Activated T-helper 2 cell treated with anti-CD3 and anti-CD28 coated beads, Interferon-gamma antibody, Interleukin-2, Interleukin-4, amounts not matched to agents 10 μg/mL and 5 μg/mL and 100 μg/mL, durations not matched to agents 14 hours and 24 hours and 36 hours (primary cell): Measurements from ENCODE around the gene GRM5. TPM values are rescaled to one million over a fixed set of nuclear protein-coding genes. Genes with fewer than 3 reads are reported as not detected.

Experiments
- DNase-seq: peaks from one replicate; pipeline ENCODE4 v3.0.0; 2021; ENCODE audit warnings: low spot score
- H3K27ac Mint-ChIP-seq: one replicate; pipeline ENCODE4 v1.8.0; 2021; ENCODE audit warnings: mixed read lengths
- H3K27me3 Mint-ChIP-seq: one replicate; pipeline ENCODE4 v1.8.0; 2021; ENCODE audit warnings: low read depth, mixed read lengths
- H3K36me3 Mint-ChIP-seq: one replicate; pipeline ENCODE4 v1.8.0; 2021; ENCODE audit warnings: low read depth, mixed read lengths
- H3K4me1 Mint-ChIP-seq: one replicate; pipeline ENCODE4 v1.8.0; 2021; ENCODE audit warnings: low read depth, mixed read lengths
- H3K4me3 Mint-ChIP-seq: one replicate; pipeline ENCODE4 v1.8.0; 2021; ENCODE audit warnings: low read depth, mild to moderate bottlenecking, moderate library complexity, mixed read lengths
- H3K9me3 Mint-ChIP-seq: one replicate; pipeline ENCODE4 v1.8.0; 2021; ENCODE audit warnings: mixed read lengths
- intact Hi-C: fragments of 100-400 bp; cut with micrococcal nuclease; formaldehyde crosslinking; loops from one replicate; pipeline ENCODE4 v1.15.1; 2023
- total RNA-seq: library from RNA; stranded (reverse); gene quantifications from 2 replicates; pipeline ENCODE4 v1.2.3, GENCODE V29; 2022

GRM5 gene
- total RNA-seq, 1 donor from 2014 or later: not detected

DNA sequence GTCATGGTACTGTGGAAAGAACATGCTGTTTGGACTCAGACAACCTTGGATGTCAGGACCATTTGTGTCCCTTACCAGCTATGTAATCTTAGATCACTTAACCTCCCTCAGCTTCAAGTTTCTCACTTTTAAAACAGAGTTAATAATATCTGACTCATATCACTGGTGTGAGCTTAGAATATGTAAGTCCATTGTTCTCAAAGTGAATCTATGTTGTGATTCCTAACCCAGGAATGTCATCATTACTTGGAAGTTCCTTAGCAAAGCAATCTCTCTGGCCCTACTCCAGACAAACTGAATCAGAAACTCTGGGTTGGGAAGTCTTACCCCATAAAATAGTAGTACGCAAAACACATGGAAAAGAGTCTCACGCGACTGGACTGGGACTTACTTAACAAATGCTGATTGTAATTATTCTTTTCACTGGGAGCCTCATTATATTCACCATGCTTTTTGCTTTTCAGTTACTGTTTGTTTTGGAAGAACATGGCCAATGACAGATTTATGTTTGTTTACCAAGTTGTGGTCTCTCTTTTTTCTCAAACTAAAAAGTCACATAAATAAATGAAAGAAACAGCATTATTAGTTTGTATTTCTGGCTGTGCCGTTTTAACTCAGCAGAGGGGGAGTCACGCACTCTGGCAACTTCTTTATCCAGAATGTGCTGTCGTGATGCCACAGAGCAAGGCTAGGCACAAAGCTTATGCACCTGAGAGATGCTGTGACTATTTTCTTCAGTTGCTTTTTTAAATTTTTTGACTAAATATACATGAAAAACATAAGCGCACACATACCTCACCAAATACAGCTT is 510.6 kb downstream of the GRM5 start:
- peaks cover 15% of the 10 kb centered on the region for H3K27me3 Mint-ChIP-seq
- no peak overlapping the region for H3K4me3 Mint-ChIP-seq
- H3K27ac Mint-ChIP-seq: no peak overlapping the region
- no peak for DNase-seq
- no peaks in the 10 kb centered on the region for H3K9me3 Mint-ChIP-seq
- no peaks in the 10 kb centered on the region for H3K36me3 Mint-ChIP-seq
- intact Hi-C loops: loop anchor here (10.0 kb wide), 2 partner anchors 340 to 830 kb away; no protein-coding TSS in a partner anchor
- peaks cover 3% of the 10 kb centered on the region for H3K4me1 Mint-ChIP-seq

DNA sequence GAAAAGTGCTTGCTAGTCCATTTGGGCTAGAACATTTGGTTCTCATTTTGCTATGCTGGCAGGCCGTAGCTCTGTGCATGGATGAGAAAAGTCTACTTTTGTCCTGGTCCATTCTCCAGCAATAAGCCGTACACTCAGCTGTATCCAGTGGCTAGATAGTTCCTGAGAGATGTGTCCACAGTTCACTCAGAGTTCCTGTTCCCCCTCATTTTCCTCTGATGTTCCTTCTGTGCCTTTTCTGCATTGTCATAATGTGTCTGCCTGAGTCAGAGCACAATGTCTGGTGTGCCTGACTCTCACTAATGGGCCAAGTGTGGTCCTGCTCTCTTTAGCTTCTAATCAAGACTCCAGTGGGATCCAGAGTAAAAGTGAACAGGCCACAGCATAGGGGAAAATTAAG is 512.6 kb downstream of the GRM5 start:
- no peaks in the 10 kb centered on the region for H3K36me3 Mint-ChIP-seq
- H3K4me3 Mint-ChIP-seq: no peak overlapping the region
- H3K9me3 Mint-ChIP-seq: no peaks in the 10 kb centered on the region
- intact Hi-C loops: loop anchor here (10.0 kb wide), 2 partner anchors 342 to 828 kb away; no protein-coding TSS in a partner anchor
- no peak overlapping the region for H3K27ac Mint-ChIP-seq
- H3K4me1 Mint-ChIP-seq: peaks cover 3% of the 10 kb centered on the region
- H3K27me3 Mint-ChIP-seq: peaks cover 18% of the 10 kb centered on the region
- DNase-seq: no peak

DNA sequence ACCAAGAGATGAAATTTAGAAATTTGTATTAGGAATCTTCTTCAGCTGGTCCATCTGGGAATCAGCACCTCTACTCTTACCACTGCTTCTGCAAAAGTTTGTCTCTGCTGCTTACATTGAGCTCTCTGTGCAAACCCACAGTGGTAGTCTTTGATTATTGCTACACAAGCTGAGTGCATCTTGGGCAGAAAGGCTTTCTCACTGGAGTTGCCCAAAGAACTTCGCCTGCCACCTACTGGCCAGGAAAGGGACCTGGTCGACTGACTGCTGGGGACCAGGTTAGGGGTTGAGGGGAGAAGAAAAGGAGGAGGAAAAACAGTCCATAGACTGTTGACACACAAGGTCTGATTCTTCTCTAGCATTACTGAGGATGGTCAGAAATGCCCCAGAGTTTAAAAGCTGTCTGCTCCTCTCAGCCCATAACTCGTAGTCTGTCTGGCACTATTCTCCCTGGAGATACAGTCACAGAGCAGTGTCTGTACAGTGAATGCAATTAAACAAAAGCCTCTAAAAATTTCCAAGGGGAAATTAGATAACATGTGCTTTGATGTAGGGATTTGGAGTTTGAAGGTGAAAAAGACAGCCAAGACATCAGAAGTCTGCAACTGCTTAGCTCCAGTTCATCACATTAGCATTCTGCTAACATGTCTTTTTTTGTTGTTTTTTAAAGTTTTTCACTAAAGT is 513.3 kb downstream of the GRM5 start:
- H3K27ac Mint-ChIP-seq: no peak overlapping the region
- no peaks in the 10 kb centered on the region for H3K9me3 Mint-ChIP-seq

DNA sequence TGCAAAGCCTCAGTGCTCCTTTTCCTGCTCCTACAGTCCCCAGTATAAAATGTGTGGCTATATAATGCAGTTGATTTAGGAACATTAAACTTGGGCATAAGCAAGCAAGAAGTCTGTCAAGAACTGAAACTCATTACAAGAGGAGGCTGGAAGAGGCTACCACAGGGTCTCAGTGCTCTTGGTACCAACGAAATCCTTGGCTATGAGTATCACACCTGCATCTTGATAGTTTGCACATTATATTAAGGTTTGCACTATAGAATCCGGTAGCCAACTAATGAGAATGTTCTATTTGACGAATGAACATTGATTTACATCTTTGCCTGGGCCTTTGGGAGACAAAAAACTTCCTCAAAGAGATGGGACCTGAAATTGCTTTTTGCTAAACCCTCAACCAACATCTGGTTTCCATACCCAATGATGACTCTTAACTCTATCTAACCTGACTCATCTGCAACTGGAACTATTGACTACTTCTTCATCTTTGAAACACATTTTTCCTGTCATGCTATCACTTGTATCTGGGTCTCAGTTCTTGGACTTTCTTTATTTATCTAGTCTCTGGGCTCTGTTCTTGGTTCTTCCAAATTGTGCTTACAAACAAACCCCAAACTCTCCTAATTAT is 521.0 kb downstream of the GRM5 start:
- no peak for DNase-seq
- Mint-ChIP-seq H3K27ac (no peak overlapping the region), H3K4me3 (no peak overlapping the region), H3K27me3 (peaks cover 15% of the 10 kb centered on the region), H3K9me3 (no peaks in the 10 kb centered on the region), H3K36me3 (no peaks in the 10 kb centered on the region), H3K4me1 (peaks cover 4% of the 10 kb centered on the region)
- intact Hi-C loops: loop anchor here (1.0 to 5.0 kb wide), 5 partner anchors 60 to 1192 kb away; no protein-coding TSS in a partner anchor

More for the DNA sequence above, 513.3 kb downstream of the GRM5 start:
- no peak overlapping the region for H3K4me3 Mint-ChIP-seq
- peaks cover 18% of the 10 kb centered on the region for H3K27me3 Mint-ChIP-seq
- H3K4me1 Mint-ChIP-seq: peaks cover 3% of the 10 kb centered on the region
- DNase-seq: peak; percentile 39
- intact Hi-C loops: loop anchor here (10.0 kb wide), 2 partner anchors 342 to 828 kb away; no protein-coding TSS in a partner anchor
- no peaks in the 10 kb centered on the region for H3K36me3 Mint-ChIP-seq

DNA sequence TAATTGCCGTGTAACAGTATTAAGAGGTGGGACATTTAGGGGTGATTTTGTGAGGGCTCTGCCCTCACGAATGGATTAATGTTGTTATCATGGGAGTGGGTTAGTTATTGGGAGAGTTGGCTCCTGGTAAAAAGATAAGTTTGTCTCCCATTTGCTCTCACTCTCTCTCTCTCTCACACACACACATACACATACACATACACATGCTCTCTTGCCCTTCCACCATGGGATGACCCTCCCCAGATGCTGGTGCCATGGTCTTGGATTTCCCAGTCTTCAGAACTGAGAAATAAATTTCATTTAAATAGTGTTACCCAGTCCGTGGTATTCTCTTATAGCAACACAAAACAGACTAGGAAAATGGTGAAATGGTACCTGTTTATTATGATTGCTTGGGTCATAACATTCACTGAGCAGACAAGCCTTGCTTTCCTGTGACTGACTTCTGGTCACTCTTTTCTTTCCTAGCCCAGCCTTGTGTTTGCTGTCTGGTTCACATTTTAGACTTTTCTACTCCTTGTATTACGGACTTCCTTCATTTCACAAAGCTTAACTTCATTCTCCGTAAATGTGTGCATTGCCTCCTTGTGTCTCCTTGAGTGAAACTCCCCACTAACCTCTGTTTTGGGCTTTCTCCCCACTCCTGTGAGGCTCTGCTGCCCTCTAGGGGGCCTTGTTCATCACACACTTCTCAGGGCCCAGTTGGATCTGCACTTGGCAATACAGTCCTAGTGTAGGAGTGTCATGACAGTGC is 521.7 kb downstream of the GRM5 start:
- no peak overlapping the region for H3K27ac Mint-ChIP-seq

DNA sequence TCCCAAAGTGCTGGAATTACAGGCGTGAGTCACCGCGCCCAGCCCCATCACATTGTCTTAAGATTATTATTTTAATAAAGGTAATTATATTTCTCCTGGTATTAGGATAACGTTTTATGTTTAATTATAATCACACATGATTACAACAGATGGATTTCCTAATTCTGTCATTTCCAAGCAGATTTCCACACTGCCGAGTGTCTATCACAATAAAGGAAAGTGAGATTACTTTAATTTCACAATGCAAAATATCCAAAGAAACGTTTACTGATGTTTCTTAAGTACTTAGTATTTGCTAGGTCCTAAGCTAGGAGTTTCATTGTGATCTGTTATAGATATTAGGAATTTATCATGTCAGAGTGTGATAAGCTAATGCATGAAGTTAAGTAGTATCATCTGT is 524.8 kb downstream of the GRM5 start:
- peaks cover 9% of the 10 kb centered on the region for H3K4me1 Mint-ChIP-seq
- H3K27ac Mint-ChIP-seq: no peak overlapping the region
- no peak for DNase-seq
- H3K9me3 Mint-ChIP-seq: no peaks in the 10 kb centered on the region
- H3K27me3 Mint-ChIP-seq: peaks cover 5% of the 10 kb centered on the region
- intact Hi-C loops: loop anchor here (5.0 kb wide), 1 partner anchor 1189 kb away; no protein-coding TSS in a partner anchor
- H3K36me3 Mint-ChIP-seq: no peaks in the 10 kb centered on the region
- no peak overlapping the region for H3K4me3 Mint-ChIP-seq

More for the DNA sequence above, 521.7 kb downstream of the GRM5 start:
- Mint-ChIP-seq H3K36me3 (no peaks in the 10 kb centered on the region), H3K27me3 (peaks cover 15% of the 10 kb centered on the region), H3K9me3 (no peaks in the 10 kb centered on the region), H3K4me3 (no peak overlapping the region), H3K4me1 (peaks cover 4% of the 10 kb centered on the region)
- intact Hi-C loops: loop anchor here (1.0 to 5.0 kb wide), 5 partner anchors 59 to 1192 kb away; no protein-coding TSS in a partner anchor
- peak; percentile 71 for DNase-seq

DNA sequence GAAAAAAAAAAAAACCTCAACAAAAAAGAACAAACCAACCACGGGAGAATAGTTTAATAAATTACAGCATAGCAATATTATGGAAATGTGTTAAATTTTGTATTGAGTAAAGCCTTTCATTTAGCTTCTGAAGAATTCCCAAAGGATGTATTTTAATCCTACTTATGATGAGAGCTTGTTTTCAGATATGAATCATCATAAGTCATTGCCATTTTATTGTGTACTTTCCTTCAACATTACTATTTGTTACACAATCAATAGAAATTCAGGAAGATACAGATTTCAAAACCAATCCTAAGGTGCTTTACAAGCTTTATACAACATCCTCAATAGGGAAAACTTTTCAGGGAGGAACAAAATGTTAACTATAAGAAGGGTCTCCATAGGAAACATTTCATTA is 527.7 kb downstream of the GRM5 start:
- Mint-ChIP-seq H3K27me3 (peaks cover 6% of the 10 kb centered on the region), H3K36me3 (no peaks in the 10 kb centered on the region), H3K4me3 (no peak overlapping the region), H3K9me3 (no peaks in the 10 kb centered on the region), H3K4me1 (peaks cover 20% of the 10 kb centered on the region), H3K27ac (no peak overlapping the region)
- no peak for DNase-seq
- intact Hi-C loops: loop anchor here (5.0 to 10.0 kb wide), 2 partner anchors 181 to 233 kb away; no protein-coding TSS in a partner anchor

DNA sequence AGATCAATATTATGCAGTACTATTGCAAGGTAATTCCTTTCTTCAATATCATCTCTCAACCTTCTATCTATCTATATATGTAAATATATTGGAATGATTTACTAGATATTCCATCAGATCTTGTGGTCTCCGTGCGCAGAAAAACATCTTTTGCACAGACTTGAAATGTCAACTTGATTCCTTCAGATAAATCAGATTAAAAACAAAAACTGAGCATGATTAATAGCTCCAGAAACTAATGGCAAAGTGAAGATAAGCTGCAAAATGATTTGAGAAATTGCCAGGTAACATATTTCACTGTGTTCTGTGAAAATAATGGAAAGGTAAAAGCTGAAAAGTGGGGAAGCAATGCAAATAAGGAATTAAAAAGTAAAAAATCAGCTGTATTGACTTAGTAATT is 528.2 kb downstream of the GRM5 start:
- peaks cover 7% of the 10 kb centered on the region for H3K27me3 Mint-ChIP-seq
- no peak overlapping the region for H3K27ac Mint-ChIP-seq
- no peaks in the 10 kb centered on the region for H3K9me3 Mint-ChIP-seq
- no peak overlapping the region for H3K4me3 Mint-ChIP-seq
- H3K36me3 Mint-ChIP-seq: no peaks in the 10 kb centered on the region
- no peak for DNase-seq
- intact Hi-C loops: loop anchor here (2.0 to 10.0 kb wide), 4 partner anchors 180 to 359 kb away; partner anchors contain the start of gene CTSC
- peaks cover 20% of the 10 kb centered on the region for H3K4me1 Mint-ChIP-seq

DNA sequence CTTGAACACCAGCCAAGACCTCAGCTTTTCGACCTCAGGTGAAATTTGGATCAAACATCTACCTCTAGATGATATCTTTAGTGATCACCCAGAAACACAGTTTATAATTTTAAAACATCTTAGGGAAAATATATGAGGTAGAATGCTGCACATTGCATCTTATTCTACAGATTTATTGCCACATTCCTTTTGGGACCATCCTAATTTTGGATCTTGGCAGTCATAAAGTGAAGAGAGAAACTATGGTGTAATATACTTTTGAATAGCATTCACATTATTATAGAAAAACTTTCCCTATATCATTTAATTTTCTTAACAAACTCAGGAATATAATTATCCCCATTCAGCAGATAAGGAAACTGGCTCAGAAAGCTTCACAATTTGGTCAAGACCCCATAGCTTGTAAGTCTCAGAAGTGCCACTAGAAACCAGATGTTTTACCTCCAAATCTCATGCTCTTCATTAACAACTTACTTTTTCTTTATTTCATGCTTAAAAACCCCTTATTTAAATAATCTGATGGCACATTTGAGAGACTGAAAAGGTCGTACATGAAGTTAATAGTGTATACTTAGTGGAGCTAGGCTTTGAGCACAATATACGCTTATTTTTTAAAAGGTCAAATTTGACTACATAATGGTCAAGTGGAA is 529.0 kb downstream of the GRM5 start:
- no peak overlapping the region for H3K4me3 Mint-ChIP-seq
- peaks cover 20% of the 10 kb centered on the region for H3K4me1 Mint-ChIP-seq
- peaks cover 4% of the 10 kb centered on the region for H3K27me3 Mint-ChIP-seq
- no peaks in the 10 kb centered on the region for H3K9me3 Mint-ChIP-seq
- intact Hi-C loops: loop anchor here (1.0 to 10.0 kb wide), 5 partner anchors 115 to 358 kb away; partner anchors contain the start of gene CTSC
- no peaks in the 10 kb centered on the region for H3K36me3 Mint-ChIP-seq
- DNase-seq: no peak
- no peak overlapping the region for H3K27ac Mint-ChIP-seq

DNA sequence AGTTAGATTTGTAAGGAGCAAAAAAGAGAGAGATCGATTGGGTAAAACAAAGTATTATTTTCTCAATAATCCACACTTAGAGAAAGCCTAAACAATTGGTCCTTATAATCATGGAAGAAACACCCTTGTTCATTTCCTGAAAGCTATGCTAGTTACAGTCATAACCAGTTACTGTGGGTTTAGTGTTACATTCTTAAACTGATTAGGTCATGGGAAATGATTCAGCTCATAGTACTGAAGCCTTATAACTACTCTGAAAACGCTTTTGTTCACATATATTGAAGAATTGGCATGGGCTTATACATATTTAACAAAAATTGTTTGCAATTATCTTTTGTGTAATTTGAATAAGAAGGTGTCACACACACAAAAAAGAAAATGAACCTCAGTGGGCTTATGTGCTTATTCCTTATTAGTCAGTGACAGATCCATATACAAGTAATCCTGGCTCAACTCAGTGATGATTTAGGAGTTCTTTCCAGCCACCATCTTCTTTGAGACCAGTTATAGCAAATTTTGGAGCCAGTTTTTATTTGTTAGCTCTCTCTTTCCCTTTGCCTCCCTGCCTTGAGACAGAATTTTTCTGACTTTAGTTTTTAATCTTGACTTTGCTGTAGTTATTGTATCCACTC is 529.8 kb downstream of the GRM5 start:
- Mint-ChIP-seq H3K27me3 (peaks cover 5% of the 10 kb centered on the region), H3K36me3 (no peaks in the 10 kb centered on the region), H3K4me1 (peaks cover 20% of the 10 kb centered on the region), H3K4me3 (no peak overlapping the region), H3K27ac (peak overlapping the region; percentile 16), H3K9me3 (no peaks in the 10 kb centered on the region)
- DNase-seq: no peak
- intact Hi-C loops: loop anchor here (1.0 to 10.0 kb wide), 5 partner anchors 115 to 357 kb away; partner anchors contain the start of gene CTSC

DNA sequence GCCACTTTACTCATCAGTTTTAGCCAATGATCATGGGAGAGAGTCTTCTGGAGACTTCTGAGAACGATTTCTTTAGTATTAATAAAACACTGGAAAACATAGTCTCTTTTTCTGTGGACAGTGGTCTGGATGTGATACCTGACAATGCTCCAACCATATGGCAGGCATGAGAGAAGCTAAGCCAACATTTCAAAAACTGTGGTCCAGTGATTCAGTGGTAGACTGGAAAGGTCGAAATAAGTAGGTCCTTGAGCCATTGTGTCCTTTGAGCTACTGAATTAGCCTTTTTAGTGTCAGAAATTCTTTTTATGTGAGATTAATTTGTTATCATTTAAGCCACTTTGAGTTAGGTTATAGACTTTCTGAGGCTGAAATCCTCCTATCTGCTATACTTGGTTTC is 530.5 kb downstream of the GRM5 start:
- Mint-ChIP-seq H3K4me1 (peaks cover 20% of the 10 kb centered on the region), H3K27ac (no peak overlapping the region), H3K27me3 (peaks cover 8% of the 10 kb centered on the region), H3K4me3 (no peak overlapping the region), H3K9me3 (no peaks in the 10 kb centered on the region), H3K36me3 (no peaks in the 10 kb centered on the region)
- DNase-seq: no peak
- intact Hi-C loops: loop anchor here (5.0 to 10.0 kb wide), 2 partner anchors 178 to 230 kb away; no protein-coding TSS in a partner anchor
